ENCODE data around the gene RXFP2.

Gene RXFP2

DNA sequence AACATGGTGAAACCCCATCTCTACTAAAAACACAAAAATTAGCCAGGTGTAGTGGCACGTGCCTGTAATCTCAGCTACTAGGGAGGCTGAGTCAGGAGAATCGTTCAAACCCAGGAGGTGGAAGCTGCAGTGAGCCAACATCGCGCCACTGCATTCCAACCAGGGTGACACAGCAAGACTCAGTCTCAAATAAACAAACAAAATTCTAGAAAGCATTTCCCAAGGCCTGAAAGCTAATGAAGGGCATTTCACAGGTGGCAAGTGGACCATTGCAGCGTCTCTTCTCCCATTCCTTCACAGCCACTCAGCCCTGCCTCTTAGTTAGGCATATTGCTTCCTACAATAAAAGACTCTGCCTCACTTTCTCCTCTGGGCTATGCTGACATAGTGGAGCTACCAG is 13.5 kb upstream of the RXFP2 start:
- TF ChIP-seq POLR2AphosphoS5 (IDR thresholded peaks at IDR 0.05; ENCODE audit: borderline replicate concordance, low read depth, low read length) (no peak), FOXP2 (optimal IDR thresholded peaks at IDR 0.05; ENCODE audit: control extremely low read depth, extremely low read length, insufficient read depth) (no peak), EZH2 (IDR thresholded peaks at IDR 0.05) (no peak)
- Histone ChIP-seq H3K9me3 (ENCODE audit: low read depth, low read length) (no peaks in the 10 kb centered on the region), H3K9ac (ENCODE audit: insufficient read length) (no peak overlapping the region), H3K27ac (no peak overlapping the region), H3K4me3 (no peak overlapping the region), H3K36me3 (ENCODE audit: insufficient read depth, low read length) (no peaks in the 10 kb centered on the region)
- DNase-seq (ENCODE audit: low read depth, low spot score), result no peak

DNA sequence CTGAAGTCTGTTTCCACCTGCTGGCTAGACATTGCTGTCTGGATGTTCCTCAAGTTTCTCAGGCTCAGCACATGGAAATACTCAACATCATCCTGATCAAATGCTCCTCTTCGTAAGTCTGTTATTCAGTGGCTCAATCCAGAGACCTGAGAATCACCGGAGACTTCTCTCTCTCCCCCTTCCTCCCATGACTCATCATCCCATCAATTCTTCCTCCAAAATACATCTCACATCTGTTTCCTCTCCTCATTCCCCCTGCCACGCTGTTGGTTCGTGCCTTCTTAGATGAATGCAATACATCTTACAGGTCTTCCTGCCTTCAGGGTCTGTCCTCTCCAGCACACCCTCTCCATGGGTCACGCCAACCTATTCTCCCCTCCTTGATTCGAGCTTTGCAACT is 7.4 kb upstream of the RXFP2 start:
- H3K9ac ChIP-seq (ENCODE audit: insufficient read length), result no peak overlapping the region
- H3K36me3 ChIP-seq (ENCODE audit: insufficient read depth, low read length), result no peaks in the 10 kb centered on the region
- 0 out of 2 replicates have a peak overlapping the region, but pooled peaks have one; percentile 67 for H3K4me3 ChIP-seq
- H3K9me3 ChIP-seq (ENCODE audit: low read depth, low read length), result no peaks in the 10 kb centered on the region
- H3K27ac ChIP-seq, result no peak overlapping the region
- DNase-seq (ENCODE audit: low read depth, low spot score), result no peak
- no peak for TF ChIP-seq POLR2AphosphoS5 (IDR thresholded peaks at IDR 0.05; ENCODE audit: borderline replicate concordance, low read depth, low read length)
- no peak for TF ChIP-seq FOXP2 (optimal IDR thresholded peaks at IDR 0.05; ENCODE audit: control extremely low read depth, extremely low read length, insufficient read depth)
- TF ChIP-seq EZH2 (IDR thresholded peaks at IDR 0.05), result no peak

DNA sequence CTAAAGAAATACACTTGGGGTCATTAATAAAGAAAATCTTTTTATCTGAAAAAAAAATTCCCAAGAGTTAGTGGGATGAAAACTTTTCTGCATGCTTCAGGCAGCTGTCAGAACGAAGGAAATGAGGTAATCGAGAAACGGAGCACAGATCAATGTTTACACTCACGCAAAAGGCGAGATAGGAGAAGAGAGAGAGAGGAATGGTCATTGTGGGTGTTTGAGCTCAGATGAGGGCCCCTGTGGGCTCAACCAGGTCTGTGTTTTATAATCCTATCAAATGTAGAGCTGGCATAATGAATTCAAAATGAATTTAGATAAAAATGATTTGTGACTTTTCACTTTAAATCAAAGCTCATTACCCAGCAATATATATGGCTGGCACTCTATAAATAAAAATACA is 6.3 kb upstream of the RXFP2 start:
- Histone ChIP-seq H3K9me3 (ENCODE audit: low read depth, low read length) (no peaks in the 10 kb centered on the region), H3K4me3 (peak overlapping the region; percentile 67), H3K27ac (peak overlapping the region; percentile 90), H3K9ac (ENCODE audit: insufficient read length) (peak overlapping the region; percentile 40), H3K36me3 (ENCODE audit: insufficient read depth, low read length) (no peaks in the 10 kb centered on the region)
- no peak for DNase-seq (ENCODE audit: low read depth, low spot score)
- TF ChIP-seq FOXP2 (optimal IDR thresholded peaks at IDR 0.05; ENCODE audit: control extremely low read depth, extremely low read length, insufficient read depth) (no peak), POLR2AphosphoS5 (IDR thresholded peaks at IDR 0.05; ENCODE audit: borderline replicate concordance, low read depth, low read length) (no peak), EZH2 (IDR thresholded peaks at IDR 0.05) (no peak)

DNA sequence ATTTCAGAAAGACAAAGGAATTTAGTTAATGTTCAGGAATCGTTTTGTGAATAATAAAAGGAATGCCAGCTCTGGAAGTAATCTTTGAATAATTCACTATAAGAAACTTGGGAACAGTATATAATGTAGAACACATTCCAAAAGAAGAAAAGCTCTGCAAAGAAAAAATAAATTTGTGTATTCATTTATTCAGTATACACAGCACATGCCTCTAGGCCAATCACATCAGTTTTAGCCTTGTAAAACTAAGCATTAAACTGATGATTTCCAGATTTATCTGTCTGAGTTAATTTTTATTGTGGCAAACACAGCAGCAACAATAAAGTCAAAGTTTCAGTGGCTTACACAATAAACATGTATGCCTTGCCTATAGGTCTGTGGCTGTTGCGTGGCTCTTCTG is 5.7 kb upstream of the RXFP2 start:
- H3K27ac ChIP-seq, result peak overlapping the region; percentile 90
- H3K36me3 ChIP-seq (ENCODE audit: insufficient read depth, low read length), result no peaks in the 10 kb centered on the region

DNA sequence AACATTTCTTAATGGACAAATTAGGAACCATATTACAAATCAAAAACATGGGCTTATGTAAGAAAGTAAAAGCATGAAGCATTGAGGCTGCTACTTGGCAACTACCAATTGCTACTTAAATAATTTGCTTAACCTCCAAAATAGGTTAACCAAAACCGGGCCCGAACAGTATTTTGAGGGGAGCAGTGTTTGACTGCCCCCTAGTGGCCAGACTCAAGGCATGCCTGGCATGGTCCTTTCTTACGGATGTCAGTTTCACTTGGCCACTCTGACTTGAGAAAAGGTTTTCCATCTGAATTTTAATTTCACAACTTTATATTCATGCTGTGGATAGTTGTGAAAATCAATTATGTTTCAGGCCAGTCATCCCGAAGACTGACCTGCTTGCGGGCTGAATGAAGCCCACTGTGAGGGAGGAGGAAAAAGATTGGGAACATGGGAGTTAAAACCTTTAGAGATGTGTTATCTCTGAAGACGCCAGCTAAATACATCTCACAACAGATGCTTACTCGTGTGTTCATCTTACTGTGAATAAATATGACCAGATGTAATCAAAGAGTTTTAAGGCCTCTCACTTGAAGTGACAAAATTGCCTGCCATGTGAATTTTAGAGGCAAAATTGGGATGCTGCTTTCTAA is 2.9 kb downstream of the RXFP2 start:
- no peaks in the 10 kb centered on the region for H3K36me3 ChIP-seq (ENCODE audit: insufficient read depth, low read length)
- H3K9ac ChIP-seq (ENCODE audit: insufficient read length), result no peak overlapping the region
- TF ChIP-seq EZH2 (IDR thresholded peaks at IDR 0.05) (no peak), POLR2AphosphoS5 (IDR thresholded peaks at IDR 0.05; ENCODE audit: borderline replicate concordance, low read depth, low read length) (no peak), FOXP2 (optimal IDR thresholded peaks at IDR 0.05; ENCODE audit: control extremely low read depth, extremely low read length, insufficient read depth) (no peak)

More for the DNA sequence above, 5.7 kb upstream of the RXFP2 start:
- no peak; the same call in 1 of the 2 replicates for TF ChIP-seq POLR2AphosphoS5 (IDR thresholded peaks at IDR 0.05; ENCODE audit: borderline replicate concordance, low read depth, low read length)
- TF ChIP-seq FOXP2 (optimal IDR thresholded peaks at IDR 0.05; ENCODE audit: control extremely low read depth, extremely low read length, insufficient read depth), result peak; percentile 92
- H3K4me3 ChIP-seq, result peak overlapping the region; percentile 67
- DNase-seq (ENCODE audit: low read depth, low spot score), result peak; percentile 58
- no peaks in the 10 kb centered on the region for H3K9me3 ChIP-seq (ENCODE audit: low read depth, low read length)
- peak overlapping the region; percentile 40 for H3K9ac ChIP-seq (ENCODE audit: insufficient read length)

DNA sequence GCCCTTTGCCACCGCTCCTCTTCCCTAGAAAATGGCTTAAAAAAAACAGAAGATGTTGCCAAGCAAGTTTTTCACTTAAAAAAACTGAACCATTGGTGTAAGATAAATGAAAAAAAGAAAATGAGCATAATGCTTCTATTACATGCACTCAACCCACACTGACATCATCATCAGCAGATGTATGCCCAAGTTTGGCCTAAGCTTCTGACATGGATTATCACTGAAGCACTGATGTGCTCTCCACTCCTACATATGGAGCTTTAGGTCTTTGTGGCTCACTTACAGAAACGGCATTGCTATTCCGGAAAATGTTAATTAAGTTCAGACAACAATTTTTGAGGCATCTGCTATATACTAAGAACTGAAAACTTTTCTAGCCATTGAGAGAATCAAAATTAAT is 8.0 kb downstream of the RXFP2 start:
- Histone ChIP-seq H3K27ac (no peak overlapping the region), H3K4me3 (no peak overlapping the region)

More for the DNA sequence above, 2.9 kb downstream of the RXFP2 start:
- H3K4me3 ChIP-seq, result no peak overlapping the region
- H3K27ac ChIP-seq, result no peak overlapping the region
- no peaks in the 10 kb centered on the region for H3K9me3 ChIP-seq (ENCODE audit: low read depth, low read length)
- no peak for DNase-seq (ENCODE audit: low read depth, low spot score)

DNA sequence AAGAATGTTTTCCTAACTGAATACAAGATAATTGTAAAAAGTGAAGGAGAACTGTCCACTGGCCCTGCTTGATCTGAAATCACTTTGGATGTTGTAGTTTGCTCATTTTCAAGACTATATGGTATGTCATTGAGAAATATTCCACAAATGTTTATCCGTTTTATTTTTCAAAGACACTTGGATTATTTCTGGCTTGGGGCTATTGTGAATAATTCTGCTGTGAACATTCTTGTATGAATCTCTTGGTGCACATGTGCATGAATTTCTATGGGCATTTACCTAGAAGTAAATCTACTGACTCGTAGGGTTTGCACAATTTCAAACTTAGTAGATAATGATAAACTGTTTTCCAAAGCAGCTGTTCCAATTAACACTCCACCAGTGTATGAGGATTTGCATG is 8.6 kb downstream of the RXFP2 start:
- DNase-seq (ENCODE audit: low read depth, low spot score), result no peak
- Histone ChIP-seq H3K36me3 (ENCODE audit: insufficient read depth, low read length) (no peaks in the 10 kb centered on the region), H3K4me3 (no peak overlapping the region), H3K27ac (no peak overlapping the region), H3K9me3 (ENCODE audit: low read depth, low read length) (no peaks in the 10 kb centered on the region), H3K9ac (ENCODE audit: insufficient read length) (no peak overlapping the region)
- TF ChIP-seq EZH2 (IDR thresholded peaks at IDR 0.05), result no peak
- TF ChIP-seq POLR2AphosphoS5 (IDR thresholded peaks at IDR 0.05; ENCODE audit: borderline replicate concordance, low read depth, low read length), result no peak
- no peak for TF ChIP-seq FOXP2 (optimal IDR thresholded peaks at IDR 0.05; ENCODE audit: control extremely low read depth, extremely low read length, insufficient read depth)

More for the DNA sequence above, 8.0 kb downstream of the RXFP2 start:
- Histone ChIP-seq H3K36me3 (ENCODE audit: insufficient read depth, low read length) (no peaks in the 10 kb centered on the region), H3K9ac (ENCODE audit: insufficient read length) (no peak overlapping the region), H3K9me3 (ENCODE audit: low read depth, low read length) (no peaks in the 10 kb centered on the region)
- no peak for DNase-seq (ENCODE audit: low read depth, low spot score)
- TF ChIP-seq EZH2 (IDR thresholded peaks at IDR 0.05) (no peak), POLR2AphosphoS5 (IDR thresholded peaks at IDR 0.05; ENCODE audit: borderline replicate concordance, low read depth, low read length) (no peak), FOXP2 (optimal IDR thresholded peaks at IDR 0.05; ENCODE audit: control extremely low read depth, extremely low read length, insufficient read depth) (no peak)

DNA sequence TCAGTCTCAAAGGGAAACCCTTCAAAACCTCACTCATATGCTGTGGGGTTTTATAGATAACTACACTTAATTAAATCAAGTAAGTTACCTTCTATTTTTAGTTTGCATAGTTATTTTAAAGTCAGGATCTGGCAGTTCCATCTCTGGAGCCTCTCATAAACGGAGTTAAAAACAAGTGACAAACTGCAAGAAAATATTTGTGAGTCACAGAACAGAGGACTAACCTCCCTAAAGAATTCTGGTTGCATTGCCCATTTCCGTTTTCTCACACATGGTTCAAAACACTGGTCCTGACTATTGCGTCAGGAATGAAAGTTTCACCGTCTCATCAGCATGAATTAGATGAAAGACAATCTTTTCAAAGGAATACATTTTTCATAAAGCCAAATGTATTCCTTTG is 10.6 kb downstream of the RXFP2 start:
- no peak for DNase-seq (ENCODE audit: low read depth, low spot score)
- no peak overlapping the region for H3K9ac ChIP-seq (ENCODE audit: insufficient read length)
- no peaks in the 10 kb centered on the region for H3K9me3 ChIP-seq (ENCODE audit: low read depth, low read length)
- TF ChIP-seq POLR2AphosphoS5 (IDR thresholded peaks at IDR 0.05; ENCODE audit: borderline replicate concordance, low read depth, low read length), result no peak
- TF ChIP-seq EZH2 (IDR thresholded peaks at IDR 0.05), result no peak
- no peak for TF ChIP-seq FOXP2 (optimal IDR thresholded peaks at IDR 0.05; ENCODE audit: control extremely low read depth, extremely low read length, insufficient read depth)
- H3K36me3 ChIP-seq (ENCODE audit: insufficient read depth, low read length), result no peaks in the 10 kb centered on the region
- no peak overlapping the region for H3K27ac ChIP-seq
- H3K4me3 ChIP-seq, result no peak overlapping the region

DNA sequence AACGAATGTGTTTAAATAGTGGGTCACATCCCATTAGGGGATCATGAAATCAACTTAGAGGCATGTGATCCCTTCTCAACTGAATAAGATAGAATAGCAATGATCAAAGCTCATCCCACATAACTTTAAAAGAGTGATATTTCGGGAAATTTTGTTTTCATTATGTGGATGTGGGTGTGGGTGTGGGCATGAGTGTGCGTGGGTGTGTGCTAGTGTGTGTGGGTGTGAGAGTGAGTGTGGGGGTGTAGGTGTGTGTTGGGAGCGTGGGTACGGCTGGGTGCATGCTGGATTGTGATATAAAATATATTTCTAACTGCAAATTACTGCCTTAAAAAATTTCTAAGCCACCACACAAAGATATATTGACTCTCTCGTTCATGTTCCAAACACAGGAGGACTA is 15.9 kb downstream of the RXFP2 start:
- DNase-seq (ENCODE audit: low read depth, low spot score), result no peak
- Histone ChIP-seq H3K36me3 (ENCODE audit: insufficient read depth, low read length) (no peaks in the 10 kb centered on the region), H3K9me3 (ENCODE audit: low read depth, low read length) (no peaks in the 10 kb centered on the region), H3K27ac (no peak overlapping the region), H3K9ac (ENCODE audit: insufficient read length) (no peak overlapping the region), H3K4me3 (no peak overlapping the region)
- TF ChIP-seq EZH2 (IDR thresholded peaks at IDR 0.05), result no peak
- TF ChIP-seq POLR2AphosphoS5 (IDR thresholded peaks at IDR 0.05; ENCODE audit: borderline replicate concordance, low read depth, low read length), result no peak
- TF ChIP-seq FOXP2 (optimal IDR thresholded peaks at IDR 0.05; ENCODE audit: control extremely low read depth, extremely low read length, insufficient read depth), result no peak
